Suppressor macrophage (primary cell): Measurements from ENCODE around the gene PKP1.
"Not testable (repeated sequence)": the region's sequence is repeated elsewhere in the genome, so short reads cannot be mapped to it uniquely, and the experiment has no call there.

ENCODE experiments used
- DNase-seq, 4 experiments: peaks; one replicate each; pipeline ENCODE4 v3.0.0-alpha.2; 2020 to 2022
- total RNA-seq, 17 experiments: gene quantifications; one replicate each; lab custom pipeline; 2026; ENCODE audit warnings: mixed read lengths in 6 of 17, inconsistent platforms in 3 of 17; lab: John Stamatoyannopoulos, UW

The PKP1 gene
- total RNA-seq, result 0 to 2.6 (median 0) reads per million in 17 experiments

- DNase-seq, result peak in 3 of 4 experiments; percentile 3 to 38 (median 11)
Observed at GRCh38 chr1:201282931-201283829, at the start of gene PKP1. TSS of gene PKP1 (plus strand) at chr1:201283506. CDS start at chr1:201283703, 197 bp downstream.

- not testable (repeated sequence) for DNase-seq
Observed at GRCh38 chr1:201239646-201240045, 43.7 kb upstream of the PKP1 start.

GRCh38 chr1:201240171-201240570 lies 43.1 kb upstream of the PKP1 start:
- no peak for DNase-seq

GRCh38 chr1:201241736-201242135 lies 41.6 kb upstream of the PKP1 start:
- DNase-seq, result peak in 2 of 4 experiments; percentile 20 to 28

GRCh38 chr1:201245082-201245481 lies 38.2 kb upstream of the PKP1 start:
- DNase-seq, result no peak

DNA sequence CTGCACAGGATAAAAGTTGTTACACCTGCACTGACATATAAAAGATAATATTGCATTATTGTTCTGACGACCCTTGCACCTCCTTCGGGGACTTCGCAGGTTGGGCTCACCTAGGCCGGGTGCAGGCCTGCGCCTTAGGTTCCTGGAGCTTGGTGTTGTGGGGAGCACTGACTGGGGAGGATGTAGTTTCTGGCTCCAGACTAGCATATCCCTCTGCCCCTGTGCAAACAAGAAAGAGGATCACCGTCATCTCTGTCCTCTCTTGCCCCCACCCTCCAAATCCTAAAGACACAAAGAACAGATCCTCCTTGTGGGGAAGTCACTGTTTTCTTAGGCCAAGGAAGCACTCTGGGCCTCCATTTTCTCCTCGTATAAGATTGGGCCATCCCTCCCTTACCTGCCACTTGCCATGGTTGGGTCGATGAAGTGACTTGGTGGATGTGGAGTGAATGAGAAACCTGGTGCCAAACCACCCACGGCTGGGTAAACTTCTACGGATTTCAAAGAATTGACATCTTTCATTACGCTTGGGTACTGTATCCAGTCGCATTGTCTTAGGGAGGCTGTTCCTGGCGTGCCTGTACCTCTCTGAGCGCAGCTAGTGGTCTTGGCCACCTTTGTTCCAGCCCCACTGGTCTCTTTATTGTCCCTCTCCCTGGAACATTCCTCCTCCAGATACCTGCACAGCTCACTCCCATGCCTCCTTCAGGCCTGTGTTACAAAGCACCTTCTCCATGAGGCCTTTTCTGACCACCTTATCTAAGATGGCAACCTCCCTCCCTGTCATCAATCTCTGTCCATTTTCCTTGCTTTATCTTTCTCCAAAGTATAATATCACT lies 34.4 kb upstream of the PKP1 start:
- DNase-seq, result no peak

DNA sequence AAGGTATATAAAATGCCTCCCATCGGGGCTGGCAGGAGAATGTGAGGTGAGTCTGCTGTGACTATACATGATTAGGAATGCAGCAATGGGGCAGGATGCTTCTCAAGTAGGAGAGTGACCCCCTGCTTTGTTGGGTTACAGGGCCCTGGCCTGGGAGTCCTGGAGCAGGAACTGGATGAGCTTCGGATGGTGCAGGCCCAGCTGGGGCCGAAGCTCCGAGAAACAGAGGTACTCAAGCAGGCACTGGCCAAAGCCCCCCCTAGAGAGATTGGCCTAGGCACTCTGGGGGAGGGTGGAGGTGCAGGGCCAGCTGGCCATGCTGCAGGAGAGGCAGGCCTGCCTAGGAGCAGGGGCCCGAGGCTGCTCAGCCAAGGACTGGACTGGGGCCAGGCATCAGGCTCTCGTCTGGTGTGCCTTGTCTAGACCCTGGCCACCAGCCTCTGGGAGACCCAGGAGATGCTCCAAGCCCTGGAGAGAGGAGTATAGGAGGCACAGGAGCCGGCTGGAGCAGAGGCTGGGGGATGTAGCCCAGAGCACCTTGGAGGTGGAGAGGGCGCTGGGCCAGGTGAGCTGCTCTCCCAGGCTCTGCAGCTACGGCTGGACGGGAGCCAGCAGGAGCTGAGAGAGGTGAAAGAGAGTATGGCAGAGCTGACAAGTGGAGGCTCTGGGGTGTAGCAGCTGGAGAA lies 32.8 kb upstream of the PKP1 start:
- DNase-seq, result no peak

GRCh38 chr1:201251411-201251810 lies 31.9 kb upstream of the PKP1 start:
- DNase-seq, result no peak

DNA sequence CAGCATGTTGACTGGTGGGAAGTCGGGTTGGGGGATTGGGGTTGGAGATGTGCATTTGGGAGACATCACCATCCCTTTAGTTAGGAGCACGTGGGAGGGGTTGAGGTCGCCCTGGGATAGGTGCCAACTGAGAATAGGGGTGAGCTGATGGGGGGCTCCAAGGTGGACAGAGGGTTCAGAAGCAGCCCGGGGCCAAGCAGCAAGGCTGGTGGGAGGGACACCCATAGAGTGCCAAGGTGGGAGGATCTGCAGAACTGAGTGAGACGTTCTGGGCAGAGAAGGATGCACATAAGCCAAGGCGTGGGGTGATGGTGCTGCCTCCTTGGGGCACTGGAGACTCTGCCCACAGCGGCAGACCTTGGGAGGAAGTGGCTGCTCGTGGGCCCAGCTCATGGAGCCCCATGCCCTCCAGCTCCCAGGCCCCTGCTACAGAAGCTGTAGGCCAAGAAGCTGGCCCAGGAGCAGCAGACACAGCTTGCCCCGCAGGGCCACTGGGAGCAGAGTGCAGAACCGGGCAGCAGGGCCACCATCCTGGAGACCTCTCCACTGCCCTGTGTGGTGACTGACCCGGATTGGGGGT lies 31.4 kb upstream of the PKP1 start:
- DNase-seq, result no peak

- DNase-seq, result no peak
Observed at GRCh38 chr1:201252944-201253371, 30.3 kb upstream of the PKP1 start.

DNA sequence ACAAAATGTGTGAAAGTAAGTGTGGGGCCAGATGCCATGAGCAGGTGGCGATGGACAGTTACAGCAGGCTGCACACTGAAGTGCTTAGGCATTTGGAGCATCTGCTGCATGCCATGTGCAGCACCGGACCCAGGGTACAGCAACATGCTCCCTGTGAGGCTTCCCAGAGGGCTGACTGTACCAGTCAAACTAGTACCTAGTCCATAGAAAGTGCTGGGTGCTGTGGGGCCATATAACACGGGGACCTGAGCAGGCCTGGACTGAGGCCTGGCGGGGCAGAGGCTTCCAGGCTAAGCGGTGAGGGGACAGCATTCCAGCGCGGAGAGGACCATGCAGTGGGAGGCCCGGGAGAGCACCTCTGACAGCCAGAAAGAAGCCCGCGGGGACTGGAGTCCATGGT lies 29.9 kb upstream of the PKP1 start:
- DNase-seq, result no peak

DNA sequence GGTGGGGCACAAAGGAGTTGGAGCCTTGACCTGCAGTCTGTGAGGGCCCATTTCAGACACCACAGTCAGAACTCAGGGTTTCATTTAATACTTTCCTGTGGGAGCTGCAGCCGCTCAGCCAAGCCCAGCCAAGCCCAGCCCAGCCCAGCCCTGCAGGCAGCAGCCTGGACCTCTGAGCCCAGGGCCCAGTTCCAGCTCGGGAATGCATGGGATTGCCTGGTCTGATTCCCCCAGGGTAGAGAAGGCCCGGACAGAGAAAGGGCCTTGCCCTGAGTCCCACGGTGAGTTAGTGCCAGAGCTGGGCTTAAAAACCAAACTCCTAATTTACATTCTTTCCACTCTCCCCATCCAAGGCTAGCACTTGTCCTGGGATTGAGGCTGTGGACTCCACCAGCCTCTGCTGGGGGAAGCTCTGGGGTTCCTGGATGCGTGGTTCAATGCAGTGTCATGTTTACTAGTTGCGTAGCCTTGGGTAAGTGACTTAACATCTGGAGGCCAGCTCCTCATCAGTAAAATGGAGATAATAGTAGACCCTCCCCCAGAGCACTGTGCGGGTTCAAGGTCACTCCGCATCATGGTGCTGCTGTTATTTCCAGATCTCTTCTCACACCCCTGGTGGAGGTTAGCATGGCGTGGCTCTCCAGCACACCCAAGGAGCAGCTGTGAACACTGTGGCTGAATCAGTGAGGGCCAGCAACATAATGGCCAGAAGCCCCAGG lies 29.2 kb upstream of the PKP1 start:
- DNase-seq, result no peak

DNA sequence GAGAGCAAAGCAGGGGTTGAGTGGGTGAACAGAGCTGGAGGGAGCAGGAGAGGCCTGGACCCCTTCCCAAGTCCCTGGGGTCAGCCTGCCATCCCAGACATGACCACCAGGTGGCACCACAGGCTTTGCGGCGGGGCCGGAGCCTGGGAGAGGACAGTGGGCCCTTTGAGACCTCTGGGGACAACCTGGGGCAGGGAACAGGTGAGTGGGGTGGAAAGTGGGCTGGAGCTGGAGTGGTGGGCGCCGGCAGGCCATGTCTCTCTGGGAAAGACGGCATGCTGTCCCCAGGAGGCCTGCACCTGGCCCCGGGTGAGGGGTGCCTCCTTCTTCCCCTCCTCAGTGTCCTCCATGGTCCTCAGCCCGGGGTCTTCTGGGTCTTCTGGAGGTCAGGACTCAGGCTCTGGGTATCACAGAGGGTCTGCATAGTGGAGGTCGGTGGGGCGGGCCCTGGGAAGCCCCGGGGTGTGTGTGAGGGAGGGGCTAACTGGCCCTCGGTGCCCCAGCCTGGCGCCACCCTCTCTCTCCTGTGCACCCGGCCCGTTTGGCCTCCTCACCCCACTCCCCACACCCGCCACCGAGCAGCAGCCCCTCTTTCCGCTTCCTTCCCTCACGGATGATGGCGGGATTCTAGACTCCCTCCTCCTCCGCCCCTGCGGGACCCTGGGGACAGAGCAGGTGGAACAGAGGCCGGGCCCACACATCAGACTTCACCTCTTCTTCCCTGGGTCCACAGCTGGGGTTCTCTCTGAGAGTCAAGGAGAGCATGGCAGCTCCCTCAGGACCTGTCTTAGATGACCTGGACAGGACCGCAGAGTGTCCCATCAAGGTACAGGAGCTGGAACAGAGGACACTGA lies 28.5 kb upstream of the PKP1 start:
- peak; percentile 53 to 78 (median 62) for DNase-seq

GRCh38 chr1:201255479-201256362 lies 27.6 kb upstream of the PKP1 start:
- no peak for DNase-seq

GRCh38 chr1:201258132-201258531 lies 25.2 kb upstream of the PKP1 start:
- DNase-seq, result not testable (repeated sequence)

- DNase-seq, result no peak
Observed at GRCh38 chr1:201258763-201259230, 24.5 kb upstream of the PKP1 start.

DNA sequence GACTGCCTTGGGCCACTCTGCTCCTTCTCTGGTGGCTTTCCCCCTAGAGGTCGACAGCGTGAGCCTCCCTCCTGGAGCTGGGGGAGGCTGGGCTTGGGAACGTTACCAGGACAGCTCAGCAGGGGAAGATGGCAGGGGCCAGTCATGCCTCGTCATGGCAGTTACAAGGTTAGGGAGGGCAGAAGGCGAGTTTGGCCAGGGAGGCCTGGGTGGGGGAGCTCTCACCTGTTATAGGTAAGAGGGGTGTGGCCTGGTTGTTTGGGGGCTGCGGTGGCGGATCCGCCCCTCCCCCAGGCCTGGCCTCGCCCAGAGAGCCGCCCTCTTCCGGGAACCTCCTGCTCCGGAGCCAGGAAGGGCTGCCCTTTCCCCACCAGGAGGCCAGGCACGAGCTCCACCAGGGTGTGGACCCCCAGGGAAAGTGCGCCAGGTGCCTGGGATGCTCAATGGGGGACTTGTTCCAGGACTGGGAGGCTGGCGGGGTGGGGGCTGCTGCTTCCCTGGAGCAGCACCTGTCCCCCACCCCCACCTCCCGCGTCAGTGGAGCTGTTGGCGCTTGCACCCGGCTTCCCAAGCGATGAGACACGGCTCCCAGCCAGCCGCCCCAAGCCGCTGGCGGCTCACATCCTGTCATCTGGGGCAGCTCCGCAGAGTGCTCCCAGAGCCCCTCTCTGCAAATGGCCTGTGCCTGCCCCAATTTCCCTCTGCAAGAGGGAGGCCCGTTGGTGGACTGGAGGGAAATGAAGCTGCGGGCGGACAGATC lies 23.6 kb upstream of the PKP1 start:
- no peak for DNase-seq

- DNase-seq, result no peak
Observed at GRCh38 chr1:201260236-201260590, 23.1 kb upstream of the PKP1 start.
